Measurements from ENCODE around the gene MS4A4E.
"Not testable (repeated sequence)": the region's sequence is repeated elsewhere in the genome, so short reads cannot be mapped to it uniquely, and the experiment has no call there.

The MS4A4E gene

GRCh38 chr11:60242740-60243239 lies at the start of gene MS4A4E:
Gene MS4A4E, minus strand, starts transcription at chr11:60243137. Its CDS starts 13,082 bp downstream, at chr11:60230055.
- no peak for DNase-seq

GRCh38 chr11:60292145-60292544 lies 49.2 kb upstream of the MS4A4E start:
- no peak for DNase-seq

GRCh38 chr11:60288531-60288930 lies 45.6 kb upstream of the MS4A4E start:
- DNase-seq: no peak

- DNase-seq: not testable (repeated sequence)
Measured at GRCh38 chr11:60285411-60286126, 42.6 kb upstream of the MS4A4E start.

GRCh38 chr11:60282286-60282685 lies 39.3 kb upstream of the MS4A4E start:
- DNase-seq: no peak

GRCh38 chr11:60281485-60281884 lies 38.5 kb upstream of the MS4A4E start:
- no peak for DNase-seq

GRCh38 chr11:60280412-60280811 lies 37.5 kb upstream of the MS4A4E start, which contains the start of gene MS4A4A:
Gene MS4A4A, plus strand, starts transcription at chr11:60280666. Its CDS starts 10 bp downstream, at chr11:60280676.
- no peak for DNase-seq

GRCh38 chr11:60274416-60274815 lies 31.5 kb upstream of the MS4A4E start:
- DNase-seq: no peak

GRCh38 chr11:60265373-60266214 lies 22.7 kb upstream of the MS4A4E start:
- DNase-seq: no peak

GRCh38 chr11:60264644-60265043 lies 21.7 kb upstream of the MS4A4E start:
- DNase-seq: no peak

GRCh38 chr11:60263402-60263801 lies 20.5 kb upstream of the MS4A4E start:
- DNase-seq: no peak

GRCh38 chr11:60261014-60261413 lies 18.1 kb upstream of the MS4A4E start:
- DNase-seq: no peak

GRCh38 chr11:60257956-60258722 lies 15.2 kb upstream of the MS4A4E start:
- no peak for DNase-seq

GRCh38 chr11:60252213-60253108 lies 9.5 kb upstream of the MS4A4E start:
- no peak for DNase-seq

GRCh38 chr11:60251485-60252212 lies 8.7 kb upstream of the MS4A4E start:
- no peak for DNase-seq

- DNase-seq: no peak
Measured at GRCh38 chr11:60241786-60242185, 1.2 kb downstream of the MS4A4E start.

- no peak for DNase-seq
Measured at GRCh38 chr11:60240662-60241061, 2.3 kb downstream of the MS4A4E start.

GRCh38 chr11:60235321-60235720 lies 7.6 kb downstream of the MS4A4E start:
- no peak for DNase-seq

GRCh38 chr11:60230681-60231080 lies 12.3 kb downstream of the MS4A4E start:
- no peak for DNase-seq

GRCh38 chr11:60222141-60222540 lies 20.8 kb downstream of the MS4A4E start:
- DNase-seq: no peak

GRCh38 chr11:60221692-60222091 lies 21.2 kb downstream of the MS4A4E start:
- DNase-seq: no peak
